Type B pancreatic cell (in vitro differentiated cells): ENCODE measurements around the gene AGO1. TPM values are rescaled to one million over a fixed set of nuclear protein-coding genes. Genes with fewer than 3 reads are reported as not detected.

Experiments
- DNase-seq: peaks from one replicate; pipeline ENCODE4 v3.0.0; 2021; ENCODE audit warnings: mixed read lengths; ENCODE audit not compliant: unreplicated experiment; ENCODE audit errors: extremely low spot score
- H3K27ac Mint-ChIP-seq: 2 replicates; pipeline ENCODE4 v1.8.0; 2021; ENCODE audit warnings: mild to moderate bottlenecking, mixed read lengths
- H3K27me3 Mint-ChIP-seq: 2 replicates; pipeline ENCODE4 v1.8.0; 2021; ENCODE audit warnings: mixed read lengths
- H3K36me3 Mint-ChIP-seq: 2 replicates; pipeline ENCODE4 v1.8.0; 2021; ENCODE audit warnings: mixed read lengths
- H3K4me1 Mint-ChIP-seq: one replicate; pipeline ENCODE4 v1.8.0; 2021; ENCODE audit warnings: mixed read lengths; ENCODE audit not compliant: unreplicated experiment
- H3K4me3 Mint-ChIP-seq: 2 replicates; pipeline ENCODE4 v1.8.0; 2021; ENCODE audit warnings: mild to moderate bottlenecking, mixed read lengths
- H3K9me3 Mint-ChIP-seq: 2 replicates; pipeline ENCODE4 v1.8.0; 2021; ENCODE audit warnings: mixed read lengths
- total RNA-seq: library from RNA; stranded (reverse); gene quantifications from 2 replicates; pipeline ENCODE4 v1.2.1, GENCODE V29; 2021; ENCODE audit warnings: low replicate concordance
- TF ChIP-seq, protein P1 (sequence below): fragments of 200-600 bp; sonication (generic); conservative IDR thresholded peaks from 2 replicates; pipeline ENCODE4 v1.5.0; 2021; ENCODE audit warnings: antibody characterized with exemption, mild to moderate bottlenecking

AGO1 gene
- total RNA-seq, 1 donor from 2014 or later, result 47.7 TPM

DNA sequence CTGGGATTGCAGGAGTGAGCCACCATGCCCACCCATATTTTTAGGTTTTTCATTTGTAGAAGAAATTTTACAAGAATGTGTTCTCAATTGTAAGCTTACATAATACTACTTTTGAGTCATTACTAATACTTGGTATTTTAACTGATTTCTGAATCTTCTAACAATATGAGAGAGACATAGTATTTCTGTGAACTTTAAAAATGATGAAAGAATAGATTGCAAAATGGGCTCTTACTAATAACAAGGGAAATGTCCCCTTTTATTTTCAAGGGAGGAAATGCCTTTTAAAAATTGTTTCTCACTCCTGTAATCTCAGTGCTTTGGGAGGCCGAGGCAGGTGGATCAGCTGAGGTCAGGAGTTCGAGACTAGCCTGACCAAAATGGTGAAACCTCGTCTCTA, 53.8 kb downstream of the AGO1 start:
- H3K9me3 Mint-ChIP-seq, result no peaks in the 10 kb centered on the region
- H3K4me3 Mint-ChIP-seq, result no peak overlapping the region
- TF ChIP-seq, protein P1, sequence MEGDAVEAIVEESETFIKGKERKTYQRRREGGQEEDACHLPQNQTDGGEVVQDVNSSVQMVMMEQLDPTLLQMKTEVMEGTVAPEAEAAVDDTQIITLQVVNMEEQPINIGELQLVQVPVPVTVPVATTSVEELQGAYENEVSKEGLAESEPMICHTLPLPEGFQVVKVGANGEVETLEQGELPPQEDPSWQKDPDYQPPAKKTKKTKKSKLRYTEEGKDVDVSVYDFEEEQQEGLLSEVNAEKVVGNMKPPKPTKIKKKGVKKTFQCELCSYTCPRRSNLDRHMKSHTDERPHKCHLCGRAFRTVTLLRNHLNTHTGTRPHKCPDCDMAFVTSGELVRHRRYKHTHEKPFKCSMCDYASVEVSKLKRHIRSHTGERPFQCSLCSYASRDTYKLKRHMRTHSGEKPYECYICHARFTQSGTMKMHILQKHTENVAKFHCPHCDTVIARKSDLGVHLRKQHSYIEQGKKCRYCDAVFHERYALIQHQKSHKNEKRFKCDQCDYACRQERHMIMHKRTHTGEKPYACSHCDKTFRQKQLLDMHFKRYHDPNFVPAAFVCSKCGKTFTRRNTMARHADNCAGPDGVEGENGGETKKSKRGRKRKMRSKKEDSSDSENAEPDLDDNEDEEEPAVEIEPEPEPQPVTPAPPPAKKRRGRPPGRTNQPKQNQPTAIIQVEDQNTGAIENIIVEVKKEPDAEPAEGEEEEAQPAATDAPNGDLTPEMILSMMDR, result no peak
- peaks cover 35% of the 10 kb centered on the region for H3K4me1 Mint-ChIP-seq
- H3K27me3 Mint-ChIP-seq, result no peaks in the 10 kb centered on the region
- DNase-seq, result no peak
- no peak overlapping the region for H3K27ac Mint-ChIP-seq
- no peaks in the 10 kb centered on the region for H3K36me3 Mint-ChIP-seq

GRCh38 chr1:35939484-35939883, 56.5 kb downstream of the AGO1 start:
- TF ChIP-seq, protein P1, result no peak
- DNase-seq, result no peak

DNA sequence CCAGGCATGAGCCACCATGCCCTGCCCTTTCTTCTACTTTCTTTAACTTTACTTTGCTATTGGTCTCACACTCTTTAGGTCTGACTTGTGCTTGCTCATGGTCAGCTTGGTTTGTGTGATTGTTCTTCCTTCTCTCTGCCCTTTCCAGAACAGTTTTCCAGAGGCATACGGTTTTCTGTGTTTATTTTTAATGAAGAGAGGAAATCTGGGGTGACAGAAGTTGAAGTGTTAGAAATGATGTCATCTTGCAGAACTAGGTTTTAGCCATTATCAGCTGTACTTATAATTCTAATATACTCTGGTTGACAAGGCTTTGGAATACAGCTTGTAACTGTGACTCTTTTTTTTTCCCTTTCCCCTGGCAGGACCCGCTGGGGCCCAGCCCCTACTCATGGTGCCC, 62.3 kb downstream of the AGO1 start:
- H3K27me3 Mint-ChIP-seq, result no peaks in the 10 kb centered on the region
- H3K27ac Mint-ChIP-seq, result peak overlapping the region; percentile 39
- TF ChIP-seq, protein P1, result no peak
- no peaks in the 10 kb centered on the region for H3K9me3 Mint-ChIP-seq
- H3K4me3 Mint-ChIP-seq, result no peak overlapping the region
- peaks cover 12% of the 10 kb centered on the region for H3K36me3 Mint-ChIP-seq
- no peak for DNase-seq
- peaks cover 14% of the 10 kb centered on the region for H3K4me1 Mint-ChIP-seq

More at GRCh38 chr1:35939484-35939883, 56.5 kb downstream of the AGO1 start:
- no peak overlapping the region for H3K27ac Mint-ChIP-seq
- no peaks in the 10 kb centered on the region for H3K27me3 Mint-ChIP-seq
- H3K4me3 Mint-ChIP-seq, result no peak overlapping the region
- H3K9me3 Mint-ChIP-seq, result no peaks in the 10 kb centered on the region
- H3K36me3 Mint-ChIP-seq, result no peaks in the 10 kb centered on the region
- peaks cover 14% of the 10 kb centered on the region for H3K4me1 Mint-ChIP-seq

DNA sequence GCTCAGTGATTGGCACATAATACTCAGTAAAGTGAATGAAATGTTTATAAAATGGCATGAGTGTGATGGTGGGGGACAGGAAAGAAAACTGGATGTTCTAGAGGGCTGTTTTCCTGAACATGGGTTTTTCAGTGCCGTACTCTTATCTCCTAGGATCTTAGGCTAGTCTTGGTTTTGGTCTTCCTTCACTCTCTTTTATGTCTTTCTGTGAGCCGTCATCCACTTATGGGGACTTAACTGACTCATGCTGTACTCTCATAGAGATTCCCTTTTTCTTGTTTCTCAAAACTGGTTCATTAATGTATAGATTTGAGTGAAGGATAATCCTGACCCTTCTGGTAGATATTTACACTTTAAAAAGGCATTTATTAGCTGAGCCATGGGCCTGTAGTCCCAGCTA, 64.5 kb downstream of the AGO1 start:
- Mint-ChIP-seq H3K36me3 (peaks cover 12% of the 10 kb centered on the region), H3K27ac (no peak overlapping the region), H3K9me3 (no peaks in the 10 kb centered on the region), H3K4me3 (no peak overlapping the region), H3K27me3 (no peaks in the 10 kb centered on the region), H3K4me1 (peaks cover 7% of the 10 kb centered on the region)
- TF ChIP-seq, protein P1, result no peak
- DNase-seq, result no peak

DNA sequence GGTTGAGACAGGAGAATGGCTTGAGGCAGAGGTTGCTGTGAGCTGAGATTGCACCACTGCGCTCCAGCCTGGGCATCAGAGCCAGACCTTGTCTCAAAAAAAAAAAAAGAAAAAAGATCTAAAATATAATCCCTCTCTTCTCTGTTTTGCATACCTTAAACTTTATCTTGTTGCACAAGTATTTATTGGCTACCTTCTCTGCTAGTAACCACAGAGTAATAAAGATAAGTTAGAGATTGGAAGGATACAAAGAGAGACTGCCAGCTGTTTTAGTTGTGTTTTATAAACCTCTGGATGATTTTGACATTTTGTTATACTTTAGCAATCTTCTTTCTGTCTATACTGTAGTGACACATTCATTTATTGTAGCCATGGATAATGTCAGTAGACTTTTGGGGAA, 75.5 kb downstream of the AGO1 start:
- peaks cover 4% of the 10 kb centered on the region for H3K36me3 Mint-ChIP-seq
- H3K27ac Mint-ChIP-seq, result no peak overlapping the region
- H3K9me3 Mint-ChIP-seq, result no peaks in the 10 kb centered on the region
- DNase-seq, result no peak
- H3K27me3 Mint-ChIP-seq, result no peaks in the 10 kb centered on the region
- no peak overlapping the region for H3K4me3 Mint-ChIP-seq
- TF ChIP-seq, protein P1, result no peak
- H3K4me1 Mint-ChIP-seq, result no peaks in the 10 kb centered on the region

DNA sequence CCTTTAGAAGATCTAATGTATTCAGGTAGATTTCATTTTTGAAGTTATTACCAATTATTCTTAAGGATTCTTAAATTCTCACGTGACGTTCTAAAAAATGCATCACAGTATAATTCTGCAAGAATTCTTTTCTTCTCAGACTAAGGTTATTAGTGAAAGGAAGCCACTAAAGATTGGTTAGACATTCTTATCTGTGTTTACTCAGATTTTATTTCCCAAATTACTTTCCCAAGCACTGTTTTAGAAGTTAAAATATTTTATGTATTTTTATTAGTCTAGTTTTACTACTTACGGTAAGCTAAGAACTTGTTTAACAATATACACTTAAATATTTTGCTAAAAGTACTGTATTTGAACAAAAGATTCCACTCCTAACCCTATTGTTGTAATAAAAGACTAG, 76.3 kb downstream of the AGO1 start:
- Mint-ChIP-seq H3K36me3 (peaks cover 4% of the 10 kb centered on the region), H3K4me3 (no peak overlapping the region), H3K4me1 (no peaks in the 10 kb centered on the region), H3K27ac (no peak overlapping the region), H3K9me3 (no peaks in the 10 kb centered on the region), H3K27me3 (no peaks in the 10 kb centered on the region)
- DNase-seq, result no peak
- TF ChIP-seq, protein P1, result no peak
